ENCODE results near the gene SMIM30. TPM values are rescaled to one million over a fixed set of nuclear protein-coding genes. Genes with fewer than 3 reads are reported as not detected.

Gene SMIM30
- total and polyA plus RNA-seq, 10 of the 15 experiments (the other 5 are each of a cell fraction or from before 2014, with no cell fraction given) = 42.2 to 258 (median 96.9) TPM

- TF ChIP-seq CEBPZ (IDR thresholded peaks at IDR 0.05; ENCODE audit: low read depth, low read length) (no peak), SMC3 (IDR thresholded peaks at IDR 0.05; ENCODE audit: borderline replicate concordance, low read length) (no peak), RFX5 (IDR thresholded peaks at IDR 0.05; ENCODE audit: low read depth, low read length) (no peak), USF1 (IDR thresholded peaks at IDR 0.05; ENCODE audit: borderline replicate concordance, extremely low read length, insufficient read depth, low read depth, low read length) (no peak), ATF3 (IDR thresholded peaks at IDR 0.05; ENCODE audit: borderline replicate concordance, extremely low read depth, low read depth, low read length) (peak; percentile 16; the same call in 1 of the 2 replicates), CEBPB (IDR thresholded peaks at IDR 0.05; ENCODE audit: borderline replicate concordance in 1 of 2, low read depth in 2 of 2, low read length in 2 of 2) (no peak), NR2C2 (IDR thresholded peaks at IDR 0.05; ENCODE audit: borderline replicate concordance, control insufficient read depth, insufficient read length, low read depth) (no peak), LARP7 (IDR thresholded peaks at IDR 0.05) (no peak; the same call in 1 of the 2 replicates), ZZZ3 (IDR thresholded peaks at IDR 0.05; ENCODE audit: control insufficient read depth, insufficient read length, low read depth) (no peak), ELK1 (IDR thresholded peaks at IDR 0.05; ENCODE audit: low read depth, low read length) (no peak), MLLT1 (IDR thresholded peaks at IDR 0.05) (no peak), ZNF24 (IDR thresholded peaks at IDR 0.05) (no peak), NRF1 (conservative IDR thresholded peaks at IDR 0.05; ENCODE audit: low read depth, low read length) (no peak), NFYA (IDR thresholded peaks at IDR 0.05; ENCODE audit: borderline replicate concordance, low read depth, low read length) (no peak), FOXK2 (IDR thresholded peaks at IDR 0.05) (no peak), NKRF (conservative IDR thresholded peaks at IDR 0.05) (no peak), HDAC6 (IDR thresholded peaks at IDR 0.05; ENCODE audit: unreplicated experiment) (no peak), EZH2 (IDR thresholded peaks at IDR 0.05; ENCODE audit: borderline replicate concordance, control insufficient read depth, low read depth, low read length) (no peak)
Measured at GRCh38 chr7:113118074-113118959, at the start of gene SMIM30 (continued).
